PC-9 (cell line): ENCODE results near the gene DOC2A. TPM values are rescaled to one million over a fixed set of nuclear protein-coding genes. Genes with fewer than 3 reads are reported as not detected.

Source experiments
- BruUV-seq: library from RNA; stranded (reverse); fragments of 400-500 nt; replicated peaks from 2 replicates; lab custom pipeline; 2021; lab: Mats Ljungman, UMichigan
- CTCF ChIA-PET: fragments of 300-600 bp; sonication (Branson Sonifier 250); formaldehyde crosslinking; loops from one replicate; lab custom pipeline; 2022; ENCODE audit warnings: antibody characterized with exemption; lab: Charles Lee
- POLR2A ChIA-PET: fragments of 300-600 bp; sonication (Branson Sonifier 250); formaldehyde crosslinking; loops from one replicate; lab custom pipeline; 2022; ENCODE audit warnings: antibody characterized with exemption; ENCODE audit not compliant: unreplicated experiment; lab: Charles Lee
- DNase-seq, 2 experiments: peaks; one replicate each; pipeline versions ENCODE4 v3.0.0 to v3.0.0-alpha.2; 2015 to 2022; ENCODE audit warnings: mixed read lengths in 1 of 2
- H2AFZ ChIP-seq: fragments of 200-600 bp; sonication (generic); 2 replicates; pipeline ENCODE4 v1.8.1; 2017; ENCODE audit warnings: antibody characterized with exemption
- H3F3A ChIP-seq: fragments of 200-600 bp; sonication (generic); 2 replicates; pipeline ENCODE4 v1.8.1; 2017; ENCODE audit warnings: antibody characterized with exemption, mild to moderate bottlenecking, low read depth; ENCODE audit not compliant: insufficient read depth
- H3K27ac ChIP-seq: fragments of 200-600 bp; sonication (generic); 2 replicates; pipeline ENCODE4 v1.6.1; 2016; ENCODE audit warnings: mixed run types
- H3K27me3 ChIP-seq: fragments of 200-600 bp; sonication (generic); 2 replicates; pipeline ENCODE4 v1.6.1; 2016; ENCODE audit warnings: low read depth, mixed run types; ENCODE audit not compliant: insufficient read depth
- H3K36me3 ChIP-seq: fragments of 200-600 bp; sonication (generic); 2 replicates; pipeline ENCODE4 v1.6.1; 2016; ENCODE audit warnings: low read depth, mixed run types
- H3K4me1 ChIP-seq: fragments of 200-600 bp; sonication (generic); replicated peaks from 2 replicates; pipeline ENCODE4 v1.6.1; 2016; ENCODE audit warnings: mixed run types; ENCODE audit not compliant: insufficient read depth
- H3K4me2 ChIP-seq: fragments of 200-600 bp; sonication (generic); 2 replicates; pipeline ENCODE4 v1.6.1; 2017; ENCODE audit warnings: mixed run types
- H3K4me3 ChIP-seq: fragments of 200-600 bp; sonication (generic); 2 replicates; pipeline ENCODE4 v1.6.1; 2016; ENCODE audit warnings: mixed run types
- H3K79me2 ChIP-seq: fragments of 200-600 bp; sonication (generic); 2 replicates; pipeline ENCODE4 v1.6.1; 2017; ENCODE audit warnings: low read depth, mixed run types
- H3K9me2 ChIP-seq: fragments of 200-600 bp; sonication (generic); 2 replicates; pipeline ENCODE4 v1.8.1; 2017; ENCODE audit warnings: mild to moderate bottlenecking; ENCODE audit not compliant: insufficient read depth
- H3K9me3 ChIP-seq: fragments of 200-600 bp; sonication (generic); 2 replicates; pipeline ENCODE4 v1.8.1; 2016; ENCODE audit warnings: low read depth; ENCODE audit not compliant: insufficient read depth
- H4K20me1 ChIP-seq: fragments of 200-600 bp; sonication (generic); 2 replicates; pipeline ENCODE4 v1.8.1; 2017; ENCODE audit not compliant: insufficient read depth
- EZH2 ChIP-seq: fragments of 200-600 bp; sonication (generic); IDR thresholded peaks from 2 replicates; pipeline ENCODE4 v1.8.0; 2017; ENCODE audit warnings: antibody characterized with exemption, low read depth
- intact Hi-C: fragments of 100-400 bp; cut with micrococcal nuclease; formaldehyde crosslinking; loops from one replicate; pipeline ENCODE4 v1.10.0; 2022; ENCODE audit not compliant: unreplicated experiment
- total RNA-seq: library from RNA; stranded (reverse); gene quantifications from 2 replicates; pipeline ENCODE4 v1.2.3, GENCODE V29; 2021
- TF ChIP-seq, protein P1 (sequence below): fragments of 200-600 bp; sonication (generic); conservative IDR thresholded peaks from 2 replicates; pipeline ENCODE4 v1.6.1; 2017; ENCODE audit warnings: mixed run types, antibody characterized with exemption, mild to moderate bottlenecking, moderate library complexity

DOC2A gene
- total RNA-seq, 1 experiment from 2014 or later: 11.0 TPM

DNA sequence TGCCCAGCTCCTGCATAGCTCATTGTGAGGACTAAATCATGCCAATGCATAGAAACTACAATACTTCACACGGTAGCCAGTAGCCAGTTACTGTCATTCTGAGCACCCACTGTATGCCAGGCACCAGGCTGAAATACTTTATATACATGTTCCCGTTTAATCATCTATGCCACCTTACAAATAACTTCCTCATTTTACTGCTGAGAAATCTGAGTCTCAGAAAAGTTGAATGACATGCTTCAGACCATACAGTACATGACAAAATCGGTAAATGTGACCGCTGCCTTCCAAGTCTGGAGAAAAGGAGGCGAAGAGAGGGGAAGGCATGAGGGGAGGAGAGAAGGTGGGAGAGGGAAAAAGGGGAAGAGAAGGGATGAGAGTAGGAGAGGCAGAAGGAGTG lies 29.4 kb upstream of the DOC2A start:
- Histone ChIP-seq H3K4me3 (no peak overlapping the region), H3K27ac (no peak overlapping the region), H4K20me1 (no peaks in the 10 kb centered on the region), H3K36me3 (no peaks in the 10 kb centered on the region), H3K9me3 (no peaks in the 10 kb centered on the region), H3K79me2 (no peaks in the 10 kb centered on the region), H3K4me1 (0 out of 2 replicates have a peak, but pooled peaks cover 3% of the 10 kb centered on the region), H3F3A (no peaks in the 10 kb centered on the region), H3K9me2 (no peaks in the 10 kb centered on the region), H3K27me3 (no peaks in the 10 kb centered on the region), H2AFZ (no peak overlapping the region), H3K4me2 (no peak overlapping the region)
- ChIA-PET CTCF (interaction anchor here (0.6 to 0.9 kb wide), 4 partner anchors 9 to 640 kb away, joined by 3 to 6 read pairs (median 4); partner anchors contain the start of gene TLCD3B), POLR2A (interaction anchor here (0.5 kb wide), 1 partner anchor 10 kb away, joined by 7 read pairs; no protein-coding TSS in a partner anchor)
- intact Hi-C loops: no loop called here
- DNase-seq: no peak
- BruUV-seq: no TSS peak
- TF ChIP-seq EZH2: no peak
- TF ChIP-seq, protein P1, sequence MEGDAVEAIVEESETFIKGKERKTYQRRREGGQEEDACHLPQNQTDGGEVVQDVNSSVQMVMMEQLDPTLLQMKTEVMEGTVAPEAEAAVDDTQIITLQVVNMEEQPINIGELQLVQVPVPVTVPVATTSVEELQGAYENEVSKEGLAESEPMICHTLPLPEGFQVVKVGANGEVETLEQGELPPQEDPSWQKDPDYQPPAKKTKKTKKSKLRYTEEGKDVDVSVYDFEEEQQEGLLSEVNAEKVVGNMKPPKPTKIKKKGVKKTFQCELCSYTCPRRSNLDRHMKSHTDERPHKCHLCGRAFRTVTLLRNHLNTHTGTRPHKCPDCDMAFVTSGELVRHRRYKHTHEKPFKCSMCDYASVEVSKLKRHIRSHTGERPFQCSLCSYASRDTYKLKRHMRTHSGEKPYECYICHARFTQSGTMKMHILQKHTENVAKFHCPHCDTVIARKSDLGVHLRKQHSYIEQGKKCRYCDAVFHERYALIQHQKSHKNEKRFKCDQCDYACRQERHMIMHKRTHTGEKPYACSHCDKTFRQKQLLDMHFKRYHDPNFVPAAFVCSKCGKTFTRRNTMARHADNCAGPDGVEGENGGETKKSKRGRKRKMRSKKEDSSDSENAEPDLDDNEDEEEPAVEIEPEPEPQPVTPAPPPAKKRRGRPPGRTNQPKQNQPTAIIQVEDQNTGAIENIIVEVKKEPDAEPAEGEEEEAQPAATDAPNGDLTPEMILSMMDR: no peak

DNA sequence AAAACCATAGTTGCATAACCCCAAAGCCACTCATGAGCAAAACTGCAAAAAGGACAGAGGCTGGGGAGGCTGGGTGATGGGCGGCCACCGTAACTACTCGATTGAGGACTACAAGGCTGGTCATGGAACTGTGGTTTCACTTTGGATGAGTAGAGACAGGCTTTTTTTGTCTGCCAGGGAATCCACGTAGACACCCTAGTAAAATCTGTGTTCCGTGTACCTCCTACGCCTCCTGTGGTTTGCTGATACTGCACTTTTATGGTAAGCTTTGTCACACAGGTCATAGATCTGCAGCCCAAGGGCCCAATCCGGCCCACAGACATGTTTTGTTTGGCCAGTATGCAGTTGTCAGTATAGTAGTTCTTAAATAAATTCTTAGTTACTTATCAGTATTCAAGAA lies 22.4 kb upstream of the DOC2A start:
- POLR2A ChIA-PET: no interaction called here
- CTCF ChIA-PET: no interaction called here
- TF ChIP-seq EZH2: no peak
- TF ChIP-seq, protein P1: no peak

DNA sequence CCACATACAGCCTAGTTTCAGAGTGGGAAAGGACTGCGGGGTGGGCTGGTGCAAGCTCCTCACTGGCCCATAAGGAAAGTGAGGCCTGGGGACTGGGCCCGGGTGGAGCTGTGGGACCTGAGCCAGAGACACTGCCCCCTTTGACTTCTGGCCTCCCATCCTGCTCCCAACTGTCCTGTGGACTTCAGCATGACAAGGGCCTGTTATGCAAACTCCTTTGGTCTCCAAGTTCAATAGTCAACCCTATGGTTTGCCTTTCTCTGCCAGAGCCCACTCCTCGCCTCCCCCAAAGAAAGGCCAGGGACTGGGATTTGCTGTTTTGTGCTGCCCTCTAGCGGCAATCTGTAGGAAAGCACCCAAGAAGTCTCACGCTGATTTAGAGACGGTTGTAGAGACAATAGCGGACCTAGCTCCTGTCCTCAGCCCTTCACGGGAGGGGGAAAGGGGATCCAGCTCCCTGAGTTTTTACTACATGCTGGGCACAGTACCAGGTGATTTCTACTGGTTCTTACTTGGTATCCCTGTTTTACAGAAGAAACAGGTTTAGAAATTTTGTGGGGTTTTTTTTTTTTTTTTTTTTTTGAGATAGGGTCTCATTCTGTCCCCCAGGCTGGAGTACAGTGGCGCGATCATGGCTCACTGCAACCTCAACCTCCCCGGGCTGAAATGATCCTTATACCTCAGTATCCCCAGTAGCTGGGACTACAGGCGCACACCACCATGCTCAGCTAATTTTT lies 21.4 kb upstream of the DOC2A start:
- Histone ChIP-seq H3K4me1 (no peaks in the 10 kb centered on the region), H3F3A (0 out of 2 replicates have a peak, but pooled peaks cover 5% of the 10 kb centered on the region), H3K4me3 (no peak overlapping the region), H2AFZ (no peak overlapping the region), H3K36me3 (no peaks in the 10 kb centered on the region), H3K79me2 (no peaks in the 10 kb centered on the region), H3K9me3 (no peaks in the 10 kb centered on the region), H3K9me2 (no peaks in the 10 kb centered on the region), H3K27me3 (peaks cover 42% of the 10 kb centered on the region), H3K27ac (no peak overlapping the region), H3K4me2 (no peak overlapping the region), H4K20me1 (no peaks in the 10 kb centered on the region)
- POLR2A ChIA-PET: interaction anchor here (0.5 to 0.6 kb wide), 2 partner anchors 138 to 385 kb away, joined by 3 to 13 read pairs; no protein-coding TSS in a partner anchor
- intact Hi-C loops: no loop called here
- no TSS peak for BruUV-seq
- CTCF ChIA-PET: interaction anchor here (0.5 to 1.5 kb wide), 10 partner anchors 7 to 1170 kb away, joined by 3 to 10 read pairs (median 4); partner anchors contain the start of gene C16orf92
- TF ChIP-seq, protein P1: peak; percentile 99
- TF ChIP-seq EZH2: no peak
- DNase-seq: peak; percentile 66 to 72

More for the DNA sequence above, 22.4 kb upstream of the DOC2A start:
- 0 out of 2 replicates have a peak, but pooled peaks cover 2% of the 10 kb centered on the region for H3F3A ChIP-seq
- no peak overlapping the region for H2AFZ ChIP-seq
- no peaks in the 10 kb centered on the region for H3K79me2 ChIP-seq
- H3K9me3 ChIP-seq: no peaks in the 10 kb centered on the region
- no peak overlapping the region for H3K4me3 ChIP-seq
- H4K20me1 ChIP-seq: no peaks in the 10 kb centered on the region
- H3K4me1 ChIP-seq: no peaks in the 10 kb centered on the region
- no peak overlapping the region for H3K4me2 ChIP-seq
- H3K9me2 ChIP-seq: no peaks in the 10 kb centered on the region
- H3K36me3 ChIP-seq: no peaks in the 10 kb centered on the region
- no TSS peak for BruUV-seq
- H3K27ac ChIP-seq: no peak overlapping the region
- peaks cover 34% of the 10 kb centered on the region for H3K27me3 ChIP-seq
- DNase-seq: no peak
- intact Hi-C loops: no loop called here
